D341Med (cell line): ENCODE data around the gene CDSN.
A peak's percentile ranks its signal among the peaks of the same experiment; 100 is the strongest.
"Not testable (repeated sequence)": the region's sequence is repeated elsewhere in the genome, so short reads cannot be mapped to it uniquely, and the experiment has no call there.

ENCODE experiments used
- DNase-seq: peaks from one replicate; pipeline ENCODE4 v3.0.0; 2012; ENCODE audit warnings: low spot score

CDSN gene

GRCh38 chr6:31120151-31120915, at the start of gene CDSN:
Gene CDSN, minus strand, starts transcription at chr6:31120446. Its CDS starts 27 bp downstream, at chr6:31120419.
- no peak for DNase-seq

- DNase-seq: no peak
Observed at GRCh38 chr6:31169123-31169857, 49.0 kb upstream of the CDSN start.

- DNase-seq: no peak
Observed at GRCh38 chr6:31168606-31169005, 48.4 kb upstream of the CDSN start.

- no peak for DNase-seq
Observed at GRCh38 chr6:31165986-31166385, 45.7 kb upstream of the CDSN start.

- not testable (repeated sequence) for DNase-seq
Observed at GRCh38 chr6:31165064-31165832, 45.0 kb upstream of the CDSN start.

- not testable (repeated sequence) for DNase-seq
Observed at GRCh38 chr6:31164475-31165063, 44.3 kb upstream of the CDSN start.

- DNase-seq: no peak
Observed at GRCh38 chr6:31163922-31164321, 43.7 kb upstream of the CDSN start.

GRCh38 chr6:31162463-31163165, 42.4 kb upstream of the CDSN start:
- no peak for DNase-seq

- DNase-seq: no peak
Observed at GRCh38 chr6:31161216-31162126, 41.2 kb upstream of the CDSN start.

GRCh38 chr6:31158863-31159855, 38.9 kb upstream of the CDSN start:
- no peak for DNase-seq

GRCh38 chr6:31158140-31158862, 38.1 kb upstream of the CDSN start, which contains the start of gene TCF19:
Gene TCF19, plus strand, starts transcription at chr6:31158589. Its CDS starts 881 bp downstream, at chr6:31159470.
- DNase-seq: peak; percentile 99

- no peak for DNase-seq
Observed at GRCh38 chr6:31157513-31158139, 37.4 kb upstream of the CDSN start, which contains the start of gene CCHCR1. Gene CCHCR1, minus strand, starts transcription at chr6:31157802. Its CDS starts 202 bp downstream, at chr6:31157600.

GRCh38 chr6:31156641-31157040, 36.4 kb upstream of the CDSN start:
- DNase-seq: no peak

- no peak for DNase-seq
Observed at GRCh38 chr6:31154436-31154835, 34.2 kb upstream of the CDSN start.

GRCh38 chr6:31152781-31153180, 32.5 kb upstream of the CDSN start:
- DNase-seq: no peak

GRCh38 chr6:31149827-31150447, 29.7 kb upstream of the CDSN start:
- DNase-seq: no peak

GRCh38 chr6:31145386-31145785, 25.1 kb upstream of the CDSN start:
- no peak for DNase-seq
